IMR-90 (cell line): ENCODE results near the gene NLGN4X. TPM values are rescaled to one million over a fixed set of nuclear protein-coding genes. Genes with fewer than 3 reads are reported as not detected.

Source experiments
- ATAC-seq: fragments of 200-7000 bp; cut with Tn5 transposase; 2 replicates; pipeline ENCODE4 v1.9.1; 2020; ENCODE audit warnings: low read depth, mild to moderate bottlenecking, moderate library complexity
- BruUV-seq: library from RNA; stranded (reverse); fragments of 400-500 nt; replicated peaks from 2 replicates; lab custom pipeline; 2021; lab: Mats Ljungman, UMichigan
- CTCF ChIA-PET: fragments of 300-600 bp; formaldehyde crosslinking; extraction: SDS; loops from one replicate; lab custom pipeline; 2021; ENCODE audit warnings: antibody characterized with exemption; lab: Yijun Ruan, JAX
- POLR2A ChIA-PET: fragments of 300-600 bp; sonication (Branson Sonifier 250); formaldehyde crosslinking; loops from one replicate; lab custom pipeline; 2022; ENCODE audit warnings: antibody characterized with exemption; ENCODE audit not compliant: unreplicated experiment; lab: Charles Lee
- DNase-seq: peaks from one replicate; pipeline ENCODE4 v3.0.0; 2013
- H2AFZ ChIP-seq: replicated peaks from 2 replicates; pipeline ENCODE3; 2013; ENCODE audit warnings: low read length, mild to moderate bottlenecking; ENCODE audit not compliant: poor library complexity
- H2AK5ac ChIP-seq: 2 replicates; pipeline ENCODE4 v1.6.1; 2013; ENCODE audit warnings: low read depth, low read length, inconsistent platforms
- H2AK9ac ChIP-seq: replicated peaks from 2 replicates; pipeline ENCODE3; 2013; ENCODE audit warnings: mild to moderate bottlenecking, low read depth, low read length, moderate library complexity; ENCODE audit not compliant: poor library complexity
- H2BK120ac ChIP-seq: 2 replicates; pipeline ENCODE4 v1.6.1; 2013; ENCODE audit warnings: low read depth, low read length, inconsistent platforms
- H2BK15ac ChIP-seq: 3 replicates; pipeline ENCODE4 v1.6.1; 2013; ENCODE audit warnings: low read depth, low read length, inconsistent platforms
- H2BK20ac ChIP-seq: 2 replicates; pipeline ENCODE4 v1.6.1; 2013; ENCODE audit warnings: low read depth, mild to moderate bottlenecking, inconsistent platforms, low read length, moderate library complexity
- H2BK5ac ChIP-seq: 2 replicates; pipeline ENCODE4 v1.6.1; 2013; ENCODE audit warnings: mild to moderate bottlenecking, low read depth, low read length, inconsistent platforms; ENCODE audit not compliant: poor library complexity, severe bottlenecking
- H3K14ac ChIP-seq: replicated peaks from 2 replicates; pipeline ENCODE4 v1.6.1; 2013; ENCODE audit warnings: low read depth, low read length, inconsistent platforms
- H3K18ac ChIP-seq: 2 replicates; pipeline ENCODE4 v1.6.1; 2013; ENCODE audit warnings: low read depth, low read length, control low read depth
- H3K23ac ChIP-seq: 2 replicates; pipeline ENCODE4 v1.6.1; 2013; ENCODE audit warnings: low read depth, low read length, inconsistent platforms
- H3K27ac ChIP-seq: 2 replicates; pipeline ENCODE4 v1.5.1; 2013; ENCODE audit warnings: mild to moderate bottlenecking, control low read depth, low read length; ENCODE audit not compliant: insufficient read depth
- H3K27me3 ChIP-seq: 2 replicates; pipeline ENCODE4 v1.6.1; 2013; ENCODE audit warnings: low read length; ENCODE audit not compliant: control insufficient read depth, insufficient read depth
- H3K36me3 ChIP-seq: 2 replicates; pipeline ENCODE4 v1.6.1; 2013; ENCODE audit warnings: low read length, mixed read lengths; ENCODE audit not compliant: control insufficient read depth, insufficient read depth
- H3K4ac ChIP-seq: 2 replicates; pipeline ENCODE4 v1.6.1; 2013; ENCODE audit warnings: low read depth, low read length, inconsistent platforms
- H3K4me1 ChIP-seq: 2 replicates; pipeline ENCODE4 v1.6.1; 2013; ENCODE audit warnings: low read length, mixed read lengths; ENCODE audit not compliant: control insufficient read depth, insufficient read depth
- H3K4me2 ChIP-seq: 2 replicates; pipeline ENCODE4 v1.6.1; 2013; ENCODE audit warnings: low read depth, mild to moderate bottlenecking, control low read depth, low read length, moderate library complexity
- H3K4me3 ChIP-seq: 2 replicates; pipeline ENCODE4 v1.5.1; 2013; ENCODE audit warnings: low read depth, mild to moderate bottlenecking, control low read depth, low read length, moderate library complexity; ENCODE audit not compliant: insufficient read depth
- H3K56ac ChIP-seq: 2 replicates; pipeline ENCODE4 v1.6.1; 2013; ENCODE audit warnings: low read length, inconsistent platforms; ENCODE audit not compliant: insufficient read depth; ENCODE audit errors: extremely low read depth
- H3K79me1 ChIP-seq, 2 experiments: 2 replicates each; pipeline ENCODE4 v1.6.1; 2013; ENCODE audit warnings: low read length in 2 of 2, inconsistent platforms in 1 of 2, low read depth in 1 of 2
- H3K9ac ChIP-seq: 2 replicates; pipeline ENCODE4 v1.6.1; 2013; ENCODE audit warnings: low read depth, low read length, control low read depth
- H3K9me1 ChIP-seq: 2 replicates; pipeline ENCODE4 v1.6.1; 2013; ENCODE audit warnings: low read length, inconsistent platforms; ENCODE audit not compliant: insufficient read depth
- H3K9me3 ChIP-seq: 2 replicates; pipeline ENCODE4 v1.6.1; 2013; ENCODE audit warnings: low read length; ENCODE audit not compliant: control insufficient read depth, insufficient read depth
- H4K20me1 ChIP-seq: 2 replicates; pipeline ENCODE4 v1.6.1; 2013; ENCODE audit warnings: low read length, inconsistent platforms; ENCODE audit not compliant: insufficient read depth
- H4K5ac ChIP-seq: 2 replicates; pipeline ENCODE4 v1.6.1; 2013; ENCODE audit warnings: mild to moderate bottlenecking, low read depth, low read length, control low read depth
- H4K8ac ChIP-seq, 2 experiments: 2 replicates each; pipeline ENCODE4 v1.6.1; 2013; ENCODE audit warnings: low read depth in 2 of 2, low read length in 2 of 2, control low read depth in 1 of 2, inconsistent platforms in 1 of 2
- H4K91ac ChIP-seq: 2 replicates; pipeline ENCODE4 v1.6.1; 2013; ENCODE audit warnings: low read depth, low read length, inconsistent platforms; ENCODE audit not compliant: insufficient read depth
- ELK1 ChIP-seq: fragments of 150-350 bp; IDR thresholded peaks from 2 replicates; pipeline ENCODE4 v1.6.1; 2016; ENCODE audit warnings: low read depth, mild to moderate bottlenecking, low read length, moderate library complexity, borderline replicate concordance
- NFE2L2 ChIP-seq: fragments of 150-350 bp; IDR thresholded peaks from 2 replicates; pipeline ENCODE4 v1.6.1; 2016; ENCODE audit warnings: low read depth, mild to moderate bottlenecking, low read length
- POLR2A ChIP-seq: IDR thresholded peaks from 2 replicates; pipeline ENCODE4 v1.6.1; 2012; ENCODE audit warnings: mild to moderate bottlenecking, low read depth, low read length
- USF2 ChIP-seq: fragments of 150-350 bp; IDR thresholded peaks from 2 replicates; pipeline ENCODE4 v1.6.1; 2017; ENCODE audit warnings: mild to moderate bottlenecking, antibody characterized with exemption, low read length, low read depth
- WGBS, 2 experiments: methylation state at CpG; one replicate each; pipeline versions ENCODE4 v1.1.5 to v1.1.7; 2013; ENCODE audit warnings: missing lambda C conversion rate in 2 of 2; ENCODE audit not compliant: insufficient read length in 1 of 2; ENCODE audit errors: extremely low coverage in 2 of 2; 5-methylcytosine and 5-hydroxymethylcytosine counted together
- dilution Hi-C: fragments of 300-500 bp; cut with HindIII; formaldehyde crosslinking; loops from one replicate; pipeline ENCODE4 v1.14.3; 2018; ENCODE audit warnings: low sequenced_read_pairs; ENCODE audit not compliant: unreplicated experiment
- in situ Hi-C: fragments of 300-500 bp; cut with MboI; formaldehyde crosslinking; loops from 3 replicates; pipeline ENCODE4 v1.14.3; 2019; ENCODE audit warnings: low sequenced_read_pairs, inconsistent platforms, mixed read lengths
- intact Hi-C: fragments of 100-400 bp; cut with micrococcal nuclease; formaldehyde crosslinking; loops from 2 replicates; pipeline ENCODE4 v1.10.0; 2022
- polyA plus RNA-seq, 3 experiments: library from polyadenylated mRNA; depleted of rRNA; stranded (reverse); fragments of >200 nt; gene quantifications; 2 replicates each; pipeline ENCODE4 v1.2.3, GENCODE V29; 2012; ENCODE audit warnings: low replicate concordance in 1 of 3
- total RNA-seq: library from RNA; depleted of rRNA; stranded (reverse); fragments of >200 nt; gene quantifications from 2 replicates; pipeline ENCODE4 v1.2.3, GENCODE V29; 2012

NLGN4X gene
- total and polyA plus RNA-seq, 2 of the 4 experiments (the other 2 are of a cell fraction), result not detected

- H3K27me3 ChIP-seq, result no peaks in the 10 kb centered on the region
- H4K20me1 ChIP-seq, result no peaks in the 10 kb centered on the region
- in situ Hi-C loops (no loop called here), dilution Hi-C loops (no loop called here), intact Hi-C loops (no loop called here)
- H2BK15ac ChIP-seq, result no peak overlapping the region
- no peak overlapping the region for H3K4me3 ChIP-seq
- H2BK120ac ChIP-seq, result no peak overlapping the region
- no peak overlapping the region for H3K18ac ChIP-seq
- no TSS peak for BruUV-seq
- H3K9me1 ChIP-seq, result no peaks in the 10 kb centered on the region
- no peak overlapping the region for H3K23ac ChIP-seq
- H4K5ac ChIP-seq, result no peak overlapping the region
- no CpG with 5 or more reads among the region's 4 CpGs for WGBS, 2 experiments
- TF ChIP-seq NFE2L2 (no peak), ELK1 (no peak), USF2 (no peak), POLR2A (no peak)
- no peak overlapping the region for H3K4ac ChIP-seq
- H3K14ac ChIP-seq, result no peak overlapping the region
- no peak overlapping the region for H2AK9ac ChIP-seq
- no peak overlapping the region for H3K56ac ChIP-seq
- no peak overlapping the region for H3K27ac ChIP-seq
- H2BK5ac ChIP-seq, result no peak overlapping the region
- DNase-seq, result no peak
- ATAC-seq, result no peak
- H2AK5ac ChIP-seq, result no peak overlapping the region
- H3K36me3 ChIP-seq, result no peaks in the 10 kb centered on the region
- POLR2A ChIA-PET, result no interaction called here
- H2AFZ ChIP-seq, result no peak overlapping the region
- no peaks in the 10 kb centered on the region for H3K4me1 ChIP-seq
- no peak overlapping the region for H3K4me2 ChIP-seq
- no peak overlapping the region for H4K91ac ChIP-seq
- H3K9me3 ChIP-seq, result peaks cover 5% of the 10 kb centered on the region; the same call in 1 of the 2 replicates
- no peak overlapping the region for H4K8ac ChIP-seq
- CTCF ChIA-PET, result no interaction called here
- H2BK20ac ChIP-seq, result no peak overlapping the region
- H3K79me1 ChIP-seq, result no peaks in the 10 kb centered on the region
- H3K9ac ChIP-seq, result no peak overlapping the region
Measured at GRCh38 chrX:6004529-6004928, 224.1 kb downstream of the NLGN4X start.
